H1 (cell line): ENCODE results near the gene STX8. TPM values are rescaled to one million over a fixed set of nuclear protein-coding genes. Genes with fewer than 3 reads are reported as not detected.

Experiments
- EGR1 ChIP-seq: IDR thresholded peaks from 2 replicates; pipeline ENCODE4 v1.6.1; 2011; ENCODE audit warnings: low read depth, low read length, borderline replicate concordance
- MAFK ChIP-seq: IDR thresholded peaks from 2 replicates; pipeline ENCODE4 v1.6.1; 2012; ENCODE audit warnings: low read depth, mild to moderate bottlenecking, improper control_type of control experiment, low read length
- PHF8 ChIP-seq: fragments of 200-600 bp; sonication (generic); conservative IDR thresholded peaks from 2 replicates; pipeline ENCODE4 v1.7.1; 2012; ENCODE audit warnings: low read depth, mild to moderate bottlenecking, inconsistent platforms, low read length, moderate library complexity
- SIRT6 ChIP-seq: IDR thresholded peaks from one replicate; pipeline ENCODE4 v1.7.1; 2012; ENCODE audit warnings: low read length, inconsistent platforms
- SRF ChIP-seq: IDR thresholded peaks from 2 replicates; pipeline ENCODE4 v1.6.1; 2011; ENCODE audit warnings: mild to moderate bottlenecking, low read depth, low read length, moderate library complexity
- polyA plus RNA-seq, 7 experiments: library from polyadenylated mRNA; depleted of rRNA in 3 of 7; stranded (reverse) in 5 of 7; unstranded in 2 of 7; fragments of >200 nt in 5 of 7; fragments of 200-250 nt in 2 of 7; gene quantifications; 1 replicate in 5 of 7; 2 replicates in 1 of 7; 4 replicates in 1 of 7; pipeline versions ENCODE4 v1.2.1 to v1.2.3, GENCODE V29; 2011 to 2013; ENCODE audit warnings: missing spikeins in 2 of 7, mixed read lengths in 2 of 7
- total RNA-seq: library from RNA; stranded (reverse); fragmentation: NEBNext Ultra II Directional; extraction: Animal tissue kit (Norgen Biotek cat#: 25700); gene quantifications from 2 replicates; pipeline ENCODE4 v1.2.1, GENCODE V29; 2021

STX8 gene
- total and polyA plus RNA-seq, 2 of the 8 experiments (the other 6 are each of a cell fraction or from before 2014, with no cell fraction given) = 22.8 to 42.5 TPM

DNA sequence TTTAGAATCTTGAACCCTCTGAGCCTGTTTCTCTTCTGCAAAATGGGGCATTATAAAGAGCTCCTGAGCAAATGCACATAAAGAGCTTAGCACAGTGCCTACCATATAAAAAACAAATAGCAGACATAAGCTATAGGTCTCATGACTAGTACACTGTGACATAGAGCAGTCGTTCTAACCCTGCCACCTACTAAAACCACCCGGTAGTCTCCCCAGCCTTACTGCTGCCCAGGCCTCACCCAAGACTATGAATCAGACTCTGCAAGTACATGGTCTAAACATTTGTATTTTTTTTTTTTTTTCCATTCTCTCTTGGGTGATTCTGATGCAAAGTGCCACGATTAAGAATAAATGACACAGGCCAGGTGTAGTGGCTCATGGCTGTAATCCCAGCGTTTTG lies 33.9 kb downstream of the STX8 start (continued):
- TF ChIP-seq SIRT6 = no peak
- no peak for TF ChIP-seq SRF
- TF ChIP-seq EGR1 = no peak
- TF ChIP-seq PHF8 = no peak
- no peak for TF ChIP-seq MAFK
